Measurements from ENCODE around the gene LRRC23. TPM values are rescaled to one million over a fixed set of nuclear protein-coding genes. Genes with fewer than 3 reads are reported as not detected.

LRRC23 gene
- total and polyA plus RNA-seq, 2 of the 13 experiments (the other 11 are each of a cell fraction or from before 2014, with no cell fraction given): 6.0 to 7.8 TPM

GRCh38 chr12:6944381-6945186, 40.0 kb downstream of the LRRC23 start (continued):
- TF ChIP-seq SIX4 (CRISPR knock-in tag; IDR thresholded peaks at IDR 0.05) (no peak), ZNF44 (CRISPR knock-in tag; IDR thresholded peaks at IDR 0.05) (no peak), HMGXB3 (CRISPR knock-in tag; IDR thresholded peaks at IDR 0.05; ENCODE audit: borderline replicate concordance) (no peak), HMG20B (CRISPR knock-in tag; conservative IDR thresholded peaks at IDR 0.05) (no peak), TBL1XR1 (IDR thresholded peaks at IDR 0.05; ENCODE audit: borderline replicate concordance, low read length, partially characterized antibody) (no peak), NR2F2 (IDR thresholded peaks at IDR 0.05; ENCODE audit: borderline replicate concordance, low read depth) (peak; percentile 10; the same call in 1 of the 2 replicates), ETV5 (CRISPR knock-in tag; IDR thresholded peaks at IDR 0.05; ENCODE audit: borderline replicate concordance) (peak; percentile 65; the same call in 1 of the 2 replicates), TEAD3 (CRISPR knock-in tag; optimal IDR thresholded peaks at IDR 0.05; ENCODE audit: borderline replicate concordance) (no peak), ELF1 (CRISPR knock-in tag; IDR thresholded peaks at IDR 0.05) (0 out of 2 replicates have a peak, but pooled peaks have one; percentile 14), RNF2 (conservative IDR thresholded peaks at IDR 0.05; ENCODE audit: low read depth) (peak; percentile 51; the same call in 1 of the 2 replicates), RFXANK (CRISPR knock-in tag; IDR thresholded peaks at IDR 0.05) (no peak), ZNF780A (CRISPR knock-in tag; IDR thresholded peaks at IDR 0.05) (no peak; the same call in 1 of the 2 replicates), THYN1 (CRISPR knock-in tag; IDR thresholded peaks at IDR 0.05; ENCODE audit: borderline replicate concordance, low read depth) (no peak), PHF8 (CRISPR knock-in tag; IDR thresholded peaks at IDR 0.05) (peak; percentile 34; the same call in 1 of the 2 replicates), ZIK1 (CRISPR knock-in tag; IDR thresholded peaks at IDR 0.05; ENCODE audit: borderline replicate concordance, low read depth) (no peak), ZNF430 (CRISPR knock-in tag; IDR thresholded peaks at IDR 0.05) (no peak; the same call in 1 of the 2 replicates), SMAD9 (CRISPR knock-in tag; IDR thresholded peaks at IDR 0.05) (no peak; the same call in 1 of the 2 replicates), ZSCAN21 (CRISPR knock-in tag; IDR thresholded peaks at IDR 0.05; ENCODE audit: borderline replicate concordance) (peak; percentile 92)
- TF ChIP-seq, protein P1, sequence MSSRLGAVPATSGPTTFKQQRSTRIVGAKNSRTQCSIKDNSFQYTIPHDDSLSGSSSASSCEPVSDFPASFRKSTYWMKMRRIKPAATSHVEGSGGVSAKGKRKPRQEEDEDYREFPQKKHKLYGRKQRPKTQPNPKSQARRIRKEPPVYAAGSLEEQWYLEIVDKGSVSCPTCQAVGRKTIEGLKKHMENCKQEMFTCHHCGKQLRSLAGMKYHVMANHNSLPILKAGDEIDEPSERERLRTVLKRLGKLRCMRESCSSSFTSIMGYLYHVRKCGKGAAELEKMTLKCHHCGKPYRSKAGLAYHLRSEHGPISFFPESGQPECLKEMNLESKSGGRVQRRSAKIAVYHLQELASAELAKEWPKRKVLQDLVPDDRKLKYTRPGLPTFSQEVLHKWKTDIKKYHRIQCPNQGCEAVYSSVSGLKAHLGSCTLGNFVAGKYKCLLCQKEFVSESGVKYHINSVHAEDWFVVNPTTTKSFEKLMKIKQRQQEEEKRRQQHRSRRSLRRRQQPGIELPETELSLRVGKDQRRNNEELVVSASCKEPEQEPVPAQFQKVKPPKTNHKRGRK (CRISPR knock-in tag; IDR thresholded peaks at IDR 0.05): no peak
